Neural progenitor cell (in vitro differentiated cells): Measurements from ENCODE around the gene PLCL1.

Experiments
- CTCF ChIP-seq: fragments of 200-600 bp; sonication (generic); IDR thresholded peaks from 2 replicates; pipeline ENCODE4 v1.5.1; 2017; ENCODE audit warnings: antibody characterized with exemption, mild to moderate bottlenecking
- EZH2phosphoT487 ChIP-seq: fragments of 200-600 bp; sonication (generic); IDR thresholded peaks from 2 replicates; pipeline ENCODE4 v1.6.1; 2017; ENCODE audit warnings: antibody characterized with exemption

- TF ChIP-seq CTCF (no peak), EZH2phosphoT487 (no peak)
Observed at GRCh38 chr2:197919487-197919886, 115.1 kb downstream of the PLCL1 start.
